ENCODE results near the gene HLF. TPM values are rescaled to one million over a fixed set of nuclear protein-coding genes. Genes with fewer than 3 reads are reported as not detected.
A peak's percentile ranks its signal among the peaks of the same experiment; 100 is the strongest.

HLF gene
- polyA plus RNA-seq, 2 donors, result 6.4 to 12.7 TPM

- Histone ChIP-seq H3K27me3 (ENCODE audit: control insufficient read depth in 1 of 2, insufficient read depth in 2 of 2, low read length in 2 of 2) (no peaks in the 10 kb centered on the region), H3K36me3 (ENCODE audit: control insufficient read depth in 2 of 2, insufficient read depth in 2 of 2, low read length in 1 of 2) (no peaks in the 10 kb centered on the region), H3K9me3 (ENCODE audit: control insufficient read depth in 2 of 2, insufficient read depth in 1 of 2, low read depth in 1 of 2, low read length in 1 of 2) (no peaks in the 10 kb centered on the region), H3K4me3 (ENCODE audit: low read depth in 1 of 2, low read length in 2 of 2) (no peak overlapping the region), H3K4me1 (ENCODE audit: control insufficient read depth in 2 of 2, insufficient read depth in 2 of 2, low read length in 1 of 2) (peaks cover 5 to 25% of the 10 kb centered on the region in 2 donors), H3K27ac (ENCODE audit: low read depth in 2 of 2, low read length in 1 of 2) (peak overlapping the region in 1 of 2 donors; percentile 50)
- WGBS, 2 donors, result 77 to 83% methylated on average over 8 of the region's 8 CpGs
Measured at GRCh38 chr17:55281649-55282378, 17.1 kb downstream of the HLF start.

- H3K4me3 ChIP-seq (ENCODE audit: low read depth in 1 of 2, low read length in 2 of 2), result no peak overlapping the region
- no peaks in the 10 kb centered on the region for H3K36me3 ChIP-seq (ENCODE audit: control insufficient read depth in 2 of 2, insufficient read depth in 2 of 2, low read length in 1 of 2)
- no peaks in the 10 kb centered on the region for H3K9me3 ChIP-seq (ENCODE audit: control insufficient read depth in 2 of 2, insufficient read depth in 1 of 2, low read depth in 1 of 2, low read length in 1 of 2)
- WGBS, 2 donors, result 93% methylated on average over 3 of the region's 3 CpGs
- H3K27me3 ChIP-seq (ENCODE audit: control insufficient read depth in 1 of 2, insufficient read depth in 2 of 2, low read length in 2 of 2), result no peaks in the 10 kb centered on the region
- H3K27ac ChIP-seq (ENCODE audit: low read depth in 2 of 2, low read length in 1 of 2), result peak overlapping the region in 1 of 2 donors; percentile 22
- peaks cover 5 to 25% of the 10 kb centered on the region in 2 donors for H3K4me1 ChIP-seq (ENCODE audit: control insufficient read depth in 2 of 2, insufficient read depth in 2 of 2, low read length in 1 of 2)
Measured at GRCh38 chr17:55282379-55282702, 17.6 kb downstream of the HLF start.

GRCh38 chr17:55282741-55283140, 18.0 kb downstream of the HLF start:
- peaks cover 5 to 25% of the 10 kb centered on the region in 2 donors for H3K4me1 ChIP-seq (ENCODE audit: control insufficient read depth in 2 of 2, insufficient read depth in 2 of 2, low read length in 1 of 2)
- peak overlapping the region; percentile 57 to 95 for H3K27ac ChIP-seq (ENCODE audit: low read depth in 2 of 2, low read length in 1 of 2)
- 39 to 50% methylated on average over 5 of the region's 5 CpGs for WGBS, 2 donors
- no peak overlapping the region for H3K4me3 ChIP-seq (ENCODE audit: low read depth in 1 of 2, low read length in 2 of 2)
- no peaks in the 10 kb centered on the region for H3K27me3 ChIP-seq (ENCODE audit: control insufficient read depth in 1 of 2, insufficient read depth in 2 of 2, low read length in 2 of 2)
- no peaks in the 10 kb centered on the region for H3K36me3 ChIP-seq (ENCODE audit: control insufficient read depth in 2 of 2, insufficient read depth in 2 of 2, low read length in 1 of 2)
- no peaks in the 10 kb centered on the region for H3K9me3 ChIP-seq (ENCODE audit: control insufficient read depth in 2 of 2, insufficient read depth in 1 of 2, low read depth in 1 of 2, low read length in 1 of 2)

- H3K4me1 ChIP-seq (ENCODE audit: control insufficient read depth in 2 of 2, insufficient read depth in 2 of 2, low read length in 1 of 2), result peaks cover 5 to 22% of the 10 kb centered on the region in 2 donors
- no peak overlapping the region for H3K4me3 ChIP-seq (ENCODE audit: low read depth in 1 of 2, low read length in 2 of 2)
- H3K27ac ChIP-seq (ENCODE audit: low read depth in 2 of 2, low read length in 1 of 2), result peak overlapping the region; percentile 57 to 95
Measured at GRCh38 chr17:55283256-55283965, 18.7 kb downstream of the HLF start.

GRCh38 chr17:55284001-55284884, 19.5 kb downstream of the HLF start:
- WGBS, 2 donors, result 66 to 74% methylated on average over 7 of the region's 7 CpGs
- H3K4me3 ChIP-seq (ENCODE audit: low read depth in 1 of 2, low read length in 2 of 2), result no peak overlapping the region
- H3K4me1 ChIP-seq (ENCODE audit: control insufficient read depth in 2 of 2, insufficient read depth in 2 of 2, low read length in 1 of 2), result peaks cover 7 to 25% of the 10 kb centered on the region in 2 donors
- peak overlapping the region; percentile 57 to 95 for H3K27ac ChIP-seq (ENCODE audit: low read depth in 2 of 2, low read length in 1 of 2)
- no peaks in the 10 kb centered on the region for H3K9me3 ChIP-seq (ENCODE audit: control insufficient read depth in 2 of 2, insufficient read depth in 1 of 2, low read depth in 1 of 2, low read length in 1 of 2)
- no peaks in the 10 kb centered on the region for H3K27me3 ChIP-seq (ENCODE audit: control insufficient read depth in 1 of 2, insufficient read depth in 2 of 2, low read length in 2 of 2)
- no peaks in the 10 kb centered on the region for H3K36me3 ChIP-seq (ENCODE audit: control insufficient read depth in 2 of 2, insufficient read depth in 2 of 2, low read length in 1 of 2)

More at GRCh38 chr17:55283256-55283965, 18.7 kb downstream of the HLF start:
- Histone ChIP-seq H3K27me3 (ENCODE audit: control insufficient read depth in 1 of 2, insufficient read depth in 2 of 2, low read length in 2 of 2) (no peaks in the 10 kb centered on the region), H3K9me3 (ENCODE audit: control insufficient read depth in 2 of 2, insufficient read depth in 1 of 2, low read depth in 1 of 2, low read length in 1 of 2) (no peaks in the 10 kb centered on the region), H3K36me3 (ENCODE audit: control insufficient read depth in 2 of 2, insufficient read depth in 2 of 2, low read length in 1 of 2) (no peaks in the 10 kb centered on the region)
- 61 to 81% methylated on average over 9 of the region's 9 CpGs for WGBS, 2 donors

GRCh38 chr17:55284944-55285339, 20.2 kb downstream of the HLF start:
- Histone ChIP-seq H3K27me3 (ENCODE audit: control insufficient read depth in 1 of 2, insufficient read depth in 2 of 2, low read length in 2 of 2) (no peaks in the 10 kb centered on the region), H3K4me1 (ENCODE audit: control insufficient read depth in 2 of 2, insufficient read depth in 2 of 2, low read length in 1 of 2) (peaks cover 8 to 25% of the 10 kb centered on the region in 2 donors), H3K4me3 (ENCODE audit: low read depth in 1 of 2, low read length in 2 of 2) (no peak overlapping the region), H3K36me3 (ENCODE audit: control insufficient read depth in 2 of 2, insufficient read depth in 2 of 2, low read length in 1 of 2) (no peaks in the 10 kb centered on the region), H3K9me3 (ENCODE audit: control insufficient read depth in 2 of 2, insufficient read depth in 1 of 2, low read depth in 1 of 2, low read length in 1 of 2) (no peaks in the 10 kb centered on the region), H3K27ac (ENCODE audit: low read depth in 2 of 2, low read length in 1 of 2) (peak overlapping the region; percentile 57 to 95)
- 31 to 41% methylated on average over 2 of the region's 2 CpGs for WGBS, 2 donors

GRCh38 chr17:55285340-55286301, 20.9 kb downstream of the HLF start:
- Histone ChIP-seq H3K4me1 (ENCODE audit: control insufficient read depth in 2 of 2, insufficient read depth in 2 of 2, low read length in 1 of 2) (peaks cover 8 to 25% of the 10 kb centered on the region in 2 donors), H3K27me3 (ENCODE audit: control insufficient read depth in 1 of 2, insufficient read depth in 2 of 2, low read length in 2 of 2) (no peaks in the 10 kb centered on the region), H3K4me3 (ENCODE audit: low read depth in 1 of 2, low read length in 2 of 2) (no peak overlapping the region), H3K36me3 (ENCODE audit: control insufficient read depth in 2 of 2, insufficient read depth in 2 of 2, low read length in 1 of 2) (no peaks in the 10 kb centered on the region), H3K9me3 (ENCODE audit: control insufficient read depth in 2 of 2, insufficient read depth in 1 of 2, low read depth in 1 of 2, low read length in 1 of 2) (no peaks in the 10 kb centered on the region), H3K27ac (ENCODE audit: low read depth in 2 of 2, low read length in 1 of 2) (peak overlapping the region; percentile 84 to 95)
- 27 to 44% methylated on average over 11 of the region's 11 CpGs for WGBS, 2 donors

GRCh38 chr17:55286681-55287589, 22.2 kb downstream of the HLF start:
- H3K4me3 ChIP-seq (ENCODE audit: low read depth in 1 of 2, low read length in 2 of 2), result no peak overlapping the region
- no peaks in the 10 kb centered on the region for H3K36me3 ChIP-seq (ENCODE audit: control insufficient read depth in 2 of 2, insufficient read depth in 2 of 2, low read length in 1 of 2)
- peak overlapping the region; percentile 5 to 82 for H3K27ac ChIP-seq (ENCODE audit: low read depth in 2 of 2, low read length in 1 of 2)
- H3K27me3 ChIP-seq (ENCODE audit: control insufficient read depth in 1 of 2, insufficient read depth in 2 of 2, low read length in 2 of 2), result no peaks in the 10 kb centered on the region
- H3K9me3 ChIP-seq (ENCODE audit: control insufficient read depth in 2 of 2, insufficient read depth in 1 of 2, low read depth in 1 of 2, low read length in 1 of 2), result no peaks in the 10 kb centered on the region
- WGBS, 2 donors, result 55 to 61% methylated on average over 3 of the region's 3 CpGs
- H3K4me1 ChIP-seq (ENCODE audit: control insufficient read depth in 2 of 2, insufficient read depth in 2 of 2, low read length in 1 of 2), result peaks cover 8 to 25% of the 10 kb centered on the region in 2 donors

Measured in esophagus (tissue), 2 donors.